ENCODE measurements around the gene ERICH6B. TPM values are rescaled to one million over a fixed set of nuclear protein-coding genes. Genes with fewer than 3 reads are reported as not detected.

Gene ERICH6B
- total and polyA plus RNA-seq, 8 donors: not detected

- Histone ChIP-seq H3K4me3 (no peak overlapping the region), H3K27ac (no peak overlapping the region), H3K4me1 (no peaks in the 10 kb centered on the region), H3K36me3 (peaks cover 13 to 50% (median 45%) of the 10 kb centered on the region in 4 donors), H3K9me3 (no peaks in the 10 kb centered on the region), H3K27me3 (no peaks in the 10 kb centered on the region)
- TF ChIP-seq, protein P1, sequence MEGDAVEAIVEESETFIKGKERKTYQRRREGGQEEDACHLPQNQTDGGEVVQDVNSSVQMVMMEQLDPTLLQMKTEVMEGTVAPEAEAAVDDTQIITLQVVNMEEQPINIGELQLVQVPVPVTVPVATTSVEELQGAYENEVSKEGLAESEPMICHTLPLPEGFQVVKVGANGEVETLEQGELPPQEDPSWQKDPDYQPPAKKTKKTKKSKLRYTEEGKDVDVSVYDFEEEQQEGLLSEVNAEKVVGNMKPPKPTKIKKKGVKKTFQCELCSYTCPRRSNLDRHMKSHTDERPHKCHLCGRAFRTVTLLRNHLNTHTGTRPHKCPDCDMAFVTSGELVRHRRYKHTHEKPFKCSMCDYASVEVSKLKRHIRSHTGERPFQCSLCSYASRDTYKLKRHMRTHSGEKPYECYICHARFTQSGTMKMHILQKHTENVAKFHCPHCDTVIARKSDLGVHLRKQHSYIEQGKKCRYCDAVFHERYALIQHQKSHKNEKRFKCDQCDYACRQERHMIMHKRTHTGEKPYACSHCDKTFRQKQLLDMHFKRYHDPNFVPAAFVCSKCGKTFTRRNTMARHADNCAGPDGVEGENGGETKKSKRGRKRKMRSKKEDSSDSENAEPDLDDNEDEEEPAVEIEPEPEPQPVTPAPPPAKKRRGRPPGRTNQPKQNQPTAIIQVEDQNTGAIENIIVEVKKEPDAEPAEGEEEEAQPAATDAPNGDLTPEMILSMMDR (IDR thresholded peaks at IDR 0.05): no peak
- TF ChIP-seq EP300 (IDR thresholded peaks at IDR 0.05): no peak
- TF ChIP-seq POLR2A (IDR thresholded peaks at IDR 0.05): no peak
- TF ChIP-seq POLR2AphosphoS5 (IDR thresholded peaks at IDR 0.05): no peak
- intact Hi-C loops (cut with DNase I; ENCODE audit: low total_unique reads): no loop called here
- DNase-seq: no peak
- 69 to 88% (median 73%) methylated on average over 1 of the region's 1 CpG for WGBS, 5 donors
Observed at GRCh38 chr13:45537516-45537915, 78.0 kb downstream of the ERICH6B start.

DNA sequence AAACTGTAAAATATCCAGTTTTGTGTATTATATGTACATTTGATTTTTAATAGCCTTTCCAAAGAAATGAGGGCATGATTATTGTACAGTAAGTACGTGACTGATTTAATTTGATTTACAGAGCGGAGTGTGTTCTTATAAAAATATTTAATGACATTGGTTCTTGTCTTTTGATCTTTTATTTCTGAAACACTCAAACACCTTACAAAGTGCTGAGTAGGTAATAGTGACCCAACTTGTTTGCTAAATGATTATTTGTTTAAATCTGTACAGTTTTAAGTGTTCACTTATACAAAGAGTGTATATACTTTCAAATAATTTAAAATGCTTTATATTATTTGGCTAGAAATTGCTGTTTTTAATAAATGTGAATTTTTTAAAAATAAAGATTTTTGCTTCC lies 79.3 kb downstream of the ERICH6B start:
- peaks cover 18 to 61% (median 55%) of the 10 kb centered on the region in 4 donors for H3K36me3 ChIP-seq
- TF ChIP-seq POLR2A (IDR thresholded peaks at IDR 0.05) (no peak), EP300 (IDR thresholded peaks at IDR 0.05) (no peak), POLR2AphosphoS5 (IDR thresholded peaks at IDR 0.05) (no peak)
- TF ChIP-seq, protein P1 (IDR thresholded peaks at IDR 0.05): no peak
- WGBS, 5 donors: 47 to 79% (median 52%) methylated on average over 2 of the region's 2 CpGs

DNA sequence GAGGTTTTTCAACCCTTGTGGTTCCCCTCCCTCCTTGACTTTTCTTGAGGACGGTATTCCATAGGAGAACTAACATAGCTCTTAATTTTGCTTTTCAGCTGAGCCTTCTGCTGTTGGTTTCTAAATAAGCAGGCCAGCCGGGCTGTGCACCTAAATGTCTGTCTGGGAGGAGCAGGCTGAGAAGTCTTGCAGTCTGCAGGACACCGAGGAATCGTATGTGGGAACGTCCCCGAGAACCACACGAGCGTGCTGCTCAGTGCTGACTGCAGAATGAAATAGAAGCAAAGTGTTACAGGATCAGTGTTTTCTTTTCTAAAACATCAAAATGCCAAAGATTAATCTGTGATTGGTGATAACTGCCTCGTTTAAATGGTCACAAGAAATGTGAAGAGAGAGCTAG lies 80.9 kb downstream of the ERICH6B start:
- TF ChIP-seq, protein P1 (IDR thresholded peaks at IDR 0.05): no peak
- TF ChIP-seq POLR2A (IDR thresholded peaks at IDR 0.05): no peak
- TF ChIP-seq EP300 (IDR thresholded peaks at IDR 0.05): no peak
- TF ChIP-seq POLR2AphosphoS5 (IDR thresholded peaks at IDR 0.05): no peak
- no peak for DNase-seq
- Histone ChIP-seq H3K36me3 (peaks cover 31 to 77% (median 71%) of the 10 kb centered on the region in 4 donors), H3K9me3 (no peaks in the 10 kb centered on the region), H3K27ac (no peak overlapping the region), H3K4me1 (no peaks in the 10 kb centered on the region), H3K4me3 (no peak overlapping the region), H3K27me3 (no peaks in the 10 kb centered on the region)
- intact Hi-C loops (cut with DNase I; ENCODE audit: low total_unique reads): no loop called here
- WGBS, 5 donors: 82 to 87% (median 84%) methylated on average over 9 of the region's 9 CpGs

More for the DNA sequence above, 79.3 kb downstream of the ERICH6B start:
- no peak for DNase-seq
- H3K9me3 ChIP-seq: no peaks in the 10 kb centered on the region
- H3K27me3 ChIP-seq: no peaks in the 10 kb centered on the region
- no peaks in the 10 kb centered on the region for H3K4me1 ChIP-seq
- no peak overlapping the region for H3K4me3 ChIP-seq
- intact Hi-C loops (cut with DNase I; ENCODE audit: low total_unique reads): no loop called here
- no peak overlapping the region for H3K27ac ChIP-seq

DNA sequence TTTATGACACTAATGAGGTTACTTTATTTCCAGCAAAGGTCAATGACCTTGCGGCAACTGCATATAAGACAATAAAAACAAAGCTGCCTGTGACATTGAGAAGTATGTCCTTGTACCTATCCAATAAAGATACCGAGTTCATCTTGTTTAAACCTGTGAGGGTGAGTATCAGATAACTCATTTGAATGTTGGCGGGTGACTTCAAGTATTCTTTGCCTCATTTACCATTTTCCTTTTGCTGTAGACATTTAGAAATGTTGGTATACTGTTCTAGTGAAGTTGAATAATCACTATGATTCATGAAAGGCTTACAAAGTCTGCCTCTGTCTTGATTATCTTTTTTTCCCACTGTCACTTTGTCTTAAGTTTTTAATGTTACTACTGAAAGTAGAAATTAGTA lies 85.8 kb downstream of the ERICH6B start:
- no peak overlapping the region for H3K27ac ChIP-seq
- H3K36me3 ChIP-seq: peaks cover 34 to 76% (median 63%) of the 10 kb centered on the region in 4 donors
- no peaks in the 10 kb centered on the region for H3K9me3 ChIP-seq
- no peaks in the 10 kb centered on the region for H3K27me3 ChIP-seq
- H3K4me3 ChIP-seq: no peak overlapping the region
- H3K4me1 ChIP-seq: peaks cover 0 to 31% (median 28%) of the 10 kb centered on the region in 4 donors
- no peak for DNase-seq
- 81 to 87% (median 84%) methylated on average over 3 of the region's 3 CpGs for WGBS, 5 donors
- TF ChIP-seq, protein P1 (IDR thresholded peaks at IDR 0.05): no peak
- TF ChIP-seq EP300 (IDR thresholded peaks at IDR 0.05): no peak
- no peak for TF ChIP-seq POLR2AphosphoS5 (IDR thresholded peaks at IDR 0.05)
- TF ChIP-seq POLR2A (IDR thresholded peaks at IDR 0.05): no peak
- intact Hi-C loops (cut with DNase I; ENCODE audit: low total_unique reads): no loop called here

Measured in stomach (tissue), 9 donors.